MG63 (cell line): Measurements from ENCODE around the gene GAGE12F. TPM values are rescaled to one million over a fixed set of nuclear protein-coding genes. Genes with fewer than 3 reads are reported as not detected.
"Not testable (repeated sequence)": the region's sequence is repeated elsewhere in the genome, so short reads cannot be mapped to it uniquely, and the experiment has no call there.

Experiments used
- DNase-seq: peaks from one replicate; pipeline ENCODE4 v3.0.0-alpha.2; 2020
- H3K27me3 ChIP-seq: fragments of 250-450 bp; sonication (Bioruptor Pico); 2 replicates; pipeline ENCODE4 v1.5.1; 2020; ENCODE audit warnings: mild to moderate bottlenecking, moderate library complexity
- H3K36me3 ChIP-seq: fragments of 250-450 bp; sonication (Bioruptor Pico); 2 replicates; pipeline ENCODE4 v1.5.1; 2020; ENCODE audit warnings: mild to moderate bottlenecking, moderate library complexity
- H3K4me3 ChIP-seq: fragments of 250-450 bp; sonication (Bioruptor Pico); 2 replicates; pipeline ENCODE4 v1.5.1; 2020; ENCODE audit warnings: mild to moderate bottlenecking, moderate library complexity
- H3K9me3 ChIP-seq: fragments of 250-450 bp; sonication (Bioruptor Pico); 2 replicates; pipeline ENCODE4 v1.5.1; 2020; ENCODE audit warnings: mild to moderate bottlenecking, moderate library complexity
- total RNA-seq: library from RNA; depleted of rRNA; stranded (reverse); fragments of >200 nt; shearing (Covaris generic); gene quantifications from 2 replicates; pipeline ENCODE4 v1.2.3, GENCODE V29; 2014; ENCODE audit warnings: low replicate concordance; rRNA removed

Gene GAGE12F, protein sequence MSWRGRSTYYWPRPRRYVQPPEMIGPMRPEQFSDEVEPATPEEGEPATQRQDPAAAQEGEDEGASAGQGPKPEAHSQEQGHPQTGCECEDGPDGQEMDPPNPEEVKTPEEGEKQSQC
- total RNA-seq: not detected in 2 replicates

DNA sequence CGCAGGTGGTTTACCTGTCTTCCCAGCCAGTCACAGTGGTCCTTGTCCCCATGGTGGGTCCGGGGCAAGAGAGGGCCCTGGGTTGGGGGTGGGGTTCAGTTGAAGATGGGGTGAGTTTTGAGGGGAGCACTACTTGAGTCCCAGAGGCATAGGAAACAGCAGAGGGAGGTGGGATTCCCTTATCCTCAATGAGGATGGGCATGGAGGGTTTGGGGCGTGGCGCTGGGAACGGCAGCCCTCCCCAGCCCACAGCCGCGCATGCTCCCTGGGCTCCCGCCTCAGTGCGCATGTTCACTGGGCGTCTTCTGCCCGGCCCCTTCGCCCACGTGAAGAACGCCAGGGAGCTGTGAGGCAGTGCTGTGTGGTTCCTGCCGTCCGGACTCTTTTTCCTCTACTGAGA is at the start of gene GAGE12F:
Gene GAGE12F (plus strand): TSS at position 301 of the 400 bp plus-strand sequence. CDS start 1,155 bp downstream, outside the sequence.
- H3K9me3 ChIP-seq, H3K4me3 ChIP-seq, H3K36me3 ChIP-seq: not testable (repeated sequence)

DNA sequence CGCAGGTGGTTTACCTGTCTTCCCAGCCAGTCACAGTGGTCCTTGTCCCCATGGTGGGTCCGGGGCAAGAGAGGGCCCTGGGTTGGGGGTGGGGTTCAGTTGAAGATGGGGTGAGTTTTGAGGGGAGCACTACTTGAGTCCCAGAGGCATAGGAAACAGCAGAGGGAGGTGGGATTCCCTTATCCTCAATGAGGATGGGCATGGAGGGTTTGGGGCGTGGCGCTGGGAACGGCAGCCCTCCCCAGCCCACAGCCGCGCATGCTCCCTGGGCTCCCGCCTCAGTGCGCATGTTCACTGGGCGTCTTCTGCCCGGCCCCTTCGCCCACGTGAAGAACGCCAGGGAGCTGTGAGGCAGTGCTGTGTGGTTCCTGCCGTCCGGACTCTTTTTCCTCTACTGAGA is 28.8 kb upstream of the GAGE12F start, which contains the start of gene GAGE12C:
Gene GAGE12C (plus strand): TSS at position 301 of the 400 bp plus-strand sequence. CDS start 1,155 bp downstream, outside the sequence.
- not testable (repeated sequence) for H3K27me3 ChIP-seq, H3K36me3 ChIP-seq, H3K4me3 ChIP-seq, H3K9me3 ChIP-seq, DNase-seq

More for the DNA sequence above, at the start of gene GAGE12F:
- DNase-seq, H3K27me3 ChIP-seq: not testable (repeated sequence)

DNA sequence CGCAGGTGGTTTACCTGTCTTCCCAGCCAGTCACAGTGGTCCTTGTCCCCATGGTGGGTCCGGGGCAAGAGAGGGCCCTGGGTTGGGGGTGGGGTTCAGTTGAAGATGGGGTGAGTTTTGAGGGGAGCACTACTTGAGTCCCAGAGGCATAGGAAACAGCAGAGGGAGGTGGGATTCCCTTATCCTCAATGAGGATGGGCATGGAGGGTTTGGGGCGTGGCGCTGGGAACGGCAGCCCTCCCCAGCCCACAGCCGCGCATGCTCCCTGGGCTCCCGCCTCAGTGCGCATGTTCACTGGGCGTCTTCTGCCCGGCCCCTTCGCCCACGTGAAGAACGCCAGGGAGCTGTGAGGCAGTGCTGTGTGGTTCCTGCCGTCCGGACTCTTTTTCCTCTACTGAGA is 19.2 kb upstream of the GAGE12F start, which contains the start of gene GAGE12D:
Gene GAGE12D (plus strand): TSS at position 301 of the 400 bp plus-strand sequence. CDS start 1,155 bp downstream, outside the sequence.
- H3K4me3 ChIP-seq, H3K36me3 ChIP-seq, H3K27me3 ChIP-seq, H3K9me3 ChIP-seq, DNase-seq: not testable (repeated sequence)

DNA sequence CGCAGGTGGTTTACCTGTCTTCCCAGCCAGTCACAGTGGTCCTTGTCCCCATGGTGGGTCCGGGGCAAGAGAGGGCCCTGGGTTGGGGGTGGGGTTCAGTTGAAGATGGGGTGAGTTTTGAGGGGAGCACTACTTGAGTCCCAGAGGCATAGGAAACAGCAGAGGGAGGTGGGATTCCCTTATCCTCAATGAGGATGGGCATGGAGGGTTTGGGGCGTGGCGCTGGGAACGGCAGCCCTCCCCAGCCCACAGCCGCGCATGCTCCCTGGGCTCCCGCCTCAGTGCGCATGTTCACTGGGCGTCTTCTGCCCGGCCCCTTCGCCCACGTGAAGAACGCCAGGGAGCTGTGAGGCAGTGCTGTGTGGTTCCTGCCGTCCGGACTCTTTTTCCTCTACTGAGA is 9.7 kb upstream of the GAGE12F start, which contains the start of gene GAGE12E:
Gene GAGE12E (plus strand): TSS at position 301 of the 400 bp plus-strand sequence. CDS start 1,155 bp downstream, outside the sequence.
- not testable (repeated sequence) for DNase-seq, H3K27me3 ChIP-seq, H3K36me3 ChIP-seq, H3K9me3 ChIP-seq, H3K4me3 ChIP-seq

DNA sequence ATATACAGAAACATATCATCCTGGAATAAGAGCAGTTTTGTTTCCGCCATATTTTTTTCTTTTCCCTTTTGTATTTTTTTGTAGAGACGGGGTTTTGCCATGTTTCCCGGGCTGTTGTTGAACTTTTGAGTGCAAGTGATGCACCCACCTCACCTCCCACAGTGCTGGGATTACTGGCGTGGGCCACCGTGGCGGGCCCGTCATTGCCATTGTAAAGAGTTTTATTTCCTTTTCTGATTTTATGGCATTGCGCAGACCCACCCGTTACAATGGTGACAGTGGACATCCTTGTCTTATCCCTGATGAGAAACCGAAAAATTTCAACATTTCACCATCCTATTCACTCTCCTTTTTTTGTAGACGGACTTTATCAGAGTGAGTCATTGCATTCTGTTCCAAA is 8.1 kb downstream of the GAGE12F start:
- H3K36me3 ChIP-seq, DNase-seq, H3K27me3 ChIP-seq: not testable (repeated sequence)

DNA sequence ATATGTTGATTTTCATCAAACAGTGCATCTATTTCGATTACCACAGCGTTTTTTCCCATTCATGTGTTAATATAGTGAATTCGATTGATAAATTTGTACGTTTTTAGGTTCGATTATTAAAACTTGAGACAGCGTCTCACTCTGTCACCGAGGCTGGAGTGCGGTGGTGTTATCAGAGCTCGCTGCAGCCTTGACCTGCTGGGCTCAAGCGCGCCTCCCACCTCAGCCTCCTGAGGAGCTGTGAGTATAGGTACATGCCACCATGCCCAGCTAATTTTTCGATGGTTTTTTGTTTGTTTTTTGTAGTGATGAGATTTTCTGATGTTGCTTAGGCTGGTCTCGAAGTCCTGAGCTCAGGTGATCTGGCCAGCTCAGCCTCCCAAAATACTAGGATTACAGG is 8.5 kb downstream of the GAGE12F start:
- not testable (repeated sequence) for H3K9me3 ChIP-seq, H3K36me3 ChIP-seq, H3K4me3 ChIP-seq, H3K27me3 ChIP-seq, DNase-seq

More for the DNA sequence above, 8.1 kb downstream of the GAGE12F start:
- not testable (repeated sequence) for H3K4me3 ChIP-seq, H3K9me3 ChIP-seq

DNA sequence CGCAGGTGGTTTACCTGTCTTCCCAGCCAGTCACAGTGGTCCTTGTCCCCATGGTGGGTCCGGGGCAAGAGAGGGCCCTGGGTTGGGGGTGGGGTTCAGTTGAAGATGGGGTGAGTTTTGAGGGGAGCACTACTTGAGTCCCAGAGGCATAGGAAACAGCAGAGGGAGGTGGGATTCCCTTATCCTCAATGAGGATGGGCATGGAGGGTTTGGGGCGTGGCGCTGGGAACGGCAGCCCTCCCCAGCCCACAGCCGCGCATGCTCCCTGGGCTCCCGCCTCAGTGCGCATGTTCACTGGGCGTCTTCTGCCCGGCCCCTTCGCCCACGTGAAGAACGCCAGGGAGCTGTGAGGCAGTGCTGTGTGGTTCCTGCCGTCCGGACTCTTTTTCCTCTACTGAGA is 9.5 kb downstream of the GAGE12F start, which contains the start of gene GAGE12G:
Gene GAGE12G (plus strand): TSS at position 301 of the 400 bp plus-strand sequence. CDS start 1,155 bp downstream, outside the sequence.
- H3K4me3 ChIP-seq, H3K9me3 ChIP-seq, H3K27me3 ChIP-seq, DNase-seq, H3K36me3 ChIP-seq: not testable (repeated sequence)

DNA sequence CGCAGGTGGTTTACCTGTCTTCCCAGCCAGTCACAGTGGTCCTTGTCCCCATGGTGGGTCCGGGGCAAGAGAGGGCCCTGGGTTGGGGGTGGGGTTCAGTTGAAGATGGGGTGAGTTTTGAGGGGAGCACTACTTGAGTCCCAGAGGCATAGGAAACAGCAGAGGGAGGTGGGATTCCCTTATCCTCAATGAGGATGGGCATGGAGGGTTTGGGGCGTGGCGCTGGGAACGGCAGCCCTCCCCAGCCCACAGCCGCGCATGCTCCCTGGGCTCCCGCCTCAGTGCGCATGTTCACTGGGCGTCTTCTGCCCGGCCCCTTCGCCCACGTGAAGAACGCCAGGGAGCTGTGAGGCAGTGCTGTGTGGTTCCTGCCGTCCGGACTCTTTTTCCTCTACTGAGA is 19.0 kb downstream of the GAGE12F start, which contains the start of gene GAGE12H:
Gene GAGE12H (plus strand): TSS at position 301 of the 400 bp plus-strand sequence. CDS start 1,155 bp downstream, outside the sequence.
- not testable (repeated sequence) for H3K9me3 ChIP-seq, H3K27me3 ChIP-seq, DNase-seq, H3K36me3 ChIP-seq, H3K4me3 ChIP-seq

DNA sequence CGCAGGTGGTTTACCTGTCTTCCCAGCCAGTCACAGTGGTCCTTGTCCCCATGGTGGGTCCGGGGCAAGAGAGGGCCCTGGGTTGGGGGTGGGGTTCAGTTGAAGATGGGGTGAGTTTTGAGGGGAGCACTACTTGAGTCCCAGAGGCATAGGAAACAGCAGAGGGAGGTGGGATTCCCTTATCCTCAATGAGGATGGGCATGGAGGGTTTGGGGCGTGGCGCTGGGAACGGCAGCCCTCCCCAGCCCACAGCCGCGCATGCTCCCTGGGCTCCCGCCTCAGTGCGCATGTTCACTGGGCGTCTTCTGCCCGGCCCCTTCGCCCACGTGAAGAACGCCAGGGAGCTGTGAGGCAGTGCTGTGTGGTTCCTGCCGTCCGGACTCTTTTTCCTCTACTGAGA is 28.6 kb downstream of the GAGE12F start, which contains the start of gene GAGE2A:
Gene GAGE2A (plus strand): TSS at position 301 of the 400 bp plus-strand sequence. CDS start 1,155 bp downstream, outside the sequence.
- DNase-seq, H3K27me3 ChIP-seq, H3K4me3 ChIP-seq, H3K36me3 ChIP-seq, H3K9me3 ChIP-seq: not testable (repeated sequence)

DNA sequence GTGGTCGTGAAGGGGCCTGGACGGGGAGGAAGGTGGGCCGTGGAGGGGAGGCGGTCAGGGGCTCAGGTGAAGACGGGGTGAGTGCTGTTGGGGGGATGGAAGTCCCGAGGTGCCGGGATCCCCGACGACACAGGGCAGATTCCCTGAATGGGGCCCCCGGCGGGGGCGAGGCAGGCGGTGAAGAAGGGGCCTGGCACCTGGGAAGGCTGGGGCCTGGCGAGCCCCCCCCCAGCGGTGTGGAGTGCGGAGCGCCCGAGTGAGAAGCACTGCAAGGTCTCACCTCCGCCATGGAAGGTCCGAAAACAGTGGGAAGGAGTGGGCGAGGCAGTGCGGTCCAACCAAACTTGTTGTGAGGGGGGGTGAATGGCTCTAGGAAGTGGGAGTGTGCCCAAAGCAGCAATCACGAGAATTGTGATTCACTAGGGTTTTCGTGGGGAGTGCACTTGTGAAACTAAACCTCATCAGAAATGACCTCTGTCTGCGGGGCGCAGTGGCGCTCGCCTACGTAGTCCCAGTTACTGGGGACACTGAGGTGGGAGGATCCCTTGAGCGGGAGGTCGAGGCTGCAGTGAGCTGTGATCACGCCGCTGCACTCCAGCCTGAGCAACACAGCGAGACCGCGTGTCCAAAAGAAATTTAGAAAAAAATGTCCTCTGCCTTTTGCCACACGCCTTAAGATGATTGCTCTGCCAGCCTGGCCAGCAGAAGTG is 29.3 kb downstream of the GAGE12F start:
- DNase-seq, H3K9me3 ChIP-seq, H3K27me3 ChIP-seq, H3K4me3 ChIP-seq, H3K36me3 ChIP-seq: not testable (repeated sequence)

DNA sequence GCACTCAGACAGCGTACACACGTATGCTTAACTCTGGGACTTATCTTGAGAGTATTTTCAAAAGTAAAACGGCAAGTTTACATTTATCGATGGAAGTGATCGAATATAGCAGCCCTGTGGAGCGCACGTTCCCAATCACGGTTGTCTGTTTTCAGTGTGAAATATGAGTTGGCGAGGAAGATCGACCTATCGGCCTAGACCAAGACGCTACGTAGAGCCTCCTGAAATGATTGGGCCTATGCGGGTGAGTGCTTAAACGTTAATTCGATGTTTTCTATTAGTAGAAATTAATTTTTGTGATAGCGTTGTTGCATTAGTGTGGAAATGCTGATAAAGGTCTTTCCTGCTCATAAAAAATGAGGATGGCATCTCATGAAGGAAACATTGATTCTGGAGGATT is 29.8 kb downstream of the GAGE12F start:
- H3K36me3 ChIP-seq, DNase-seq, H3K4me3 ChIP-seq, H3K27me3 ChIP-seq, H3K9me3 ChIP-seq: not testable (repeated sequence)

DNA sequence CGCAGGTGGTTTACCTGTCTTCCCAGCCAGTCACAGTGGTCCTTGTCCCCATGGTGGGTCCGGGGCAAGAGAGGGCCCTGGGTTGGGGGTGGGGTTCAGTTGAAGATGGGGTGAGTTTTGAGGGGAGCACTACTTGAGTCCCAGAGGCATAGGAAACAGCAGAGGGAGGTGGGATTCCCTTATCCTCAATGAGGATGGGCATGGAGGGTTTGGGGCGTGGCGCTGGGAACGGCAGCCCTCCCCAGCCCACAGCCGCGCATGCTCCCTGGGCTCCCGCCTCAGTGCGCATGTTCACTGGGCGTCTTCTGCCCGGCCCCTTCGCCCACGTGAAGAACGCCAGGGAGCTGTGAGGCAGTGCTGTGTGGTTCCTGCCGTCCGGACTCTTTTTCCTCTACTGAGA is 38.1 kb downstream of the GAGE12F start, which contains the start of gene GAGE1:
Gene GAGE1 (plus strand): TSS at position 301 of the 400 bp plus-strand sequence. CDS start 1,155 bp downstream, outside the sequence.
- H3K4me3 ChIP-seq, DNase-seq, H3K36me3 ChIP-seq, H3K9me3 ChIP-seq, H3K27me3 ChIP-seq: not testable (repeated sequence)

DNA sequence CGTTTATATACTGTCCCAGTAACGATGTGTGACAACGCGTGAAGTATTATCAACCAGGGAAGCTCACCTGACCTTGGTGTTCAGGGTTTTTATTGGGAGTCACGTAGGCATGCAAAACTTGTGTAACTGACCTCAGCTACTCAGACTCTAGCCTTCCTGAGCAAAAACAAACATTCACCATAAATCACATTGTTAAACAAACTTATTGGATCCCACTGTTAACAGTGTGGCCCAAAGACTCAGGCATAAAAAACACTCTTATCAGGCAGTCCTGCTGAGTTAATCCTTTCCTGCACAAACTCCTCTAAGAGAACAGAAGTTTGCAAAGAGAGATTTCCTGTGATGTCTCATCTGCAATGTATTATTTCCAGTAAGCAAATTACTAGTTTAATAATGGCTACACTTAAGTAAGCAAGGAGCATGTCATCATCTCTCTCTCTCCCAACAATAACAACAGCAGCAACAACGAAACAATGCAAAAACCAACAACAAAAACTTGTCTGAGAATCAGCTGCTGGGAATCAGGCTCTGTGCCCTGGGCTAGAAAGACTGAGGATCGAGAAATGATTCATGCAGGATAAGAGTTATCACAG is 50.2 kb downstream of the GAGE12F start:
- Histone ChIP-seq H3K4me3 (no peak overlapping the region), H3K9me3 (no peaks in the 10 kb centered on the region), H3K36me3 (no peaks in the 10 kb centered on the region), H3K27me3 (no peaks in the 10 kb centered on the region)
- DNase-seq: peak; percentile 1

Other genes starting within 250 kb of the GAGE12F start
- not detected in 2 replicates for gene GAGE12J, start 238.8 kb upstream of the GAGE12F start, total RNA-seq
- gene GAGE13, start 229.3 kb upstream of the GAGE12F start, total RNA-seq: not detected in 2 replicates
- gene GAGE12C, start 28.7 kb upstream of the GAGE12F start, total RNA-seq: not detected in 2 replicates
- not detected in 2 replicates for gene GAGE12D, start 19.1 kb upstream of the GAGE12F start, total RNA-seq
- gene GAGE12E, start 9.6 kb upstream of the GAGE12F start, total RNA-seq: not detected in 2 replicates
- gene GAGE12G, start 9.6 kb downstream of the GAGE12F start, total RNA-seq: not detected in 2 replicates
- not detected in 2 replicates for gene GAGE12H, start 19.1 kb downstream of the GAGE12F start, total RNA-seq
- not detected in 2 replicates for gene GAGE2A, start 28.7 kb downstream of the GAGE12F start, total RNA-seq
- not detected in 2 replicates for gene GAGE1, start 38.2 kb downstream of the GAGE12F start, total RNA-seq
- gene PAGE1, start 135.1 kb downstream of the GAGE12F start, total RNA-seq: not detected in 2 replicates